ENCODE measurements around the gene SLC35D2.
"Not testable (repeated sequence)": the region's sequence is repeated elsewhere in the genome, so short reads cannot be mapped to it uniquely, and the experiment has no call there.

SLC35D2 gene

DNA sequence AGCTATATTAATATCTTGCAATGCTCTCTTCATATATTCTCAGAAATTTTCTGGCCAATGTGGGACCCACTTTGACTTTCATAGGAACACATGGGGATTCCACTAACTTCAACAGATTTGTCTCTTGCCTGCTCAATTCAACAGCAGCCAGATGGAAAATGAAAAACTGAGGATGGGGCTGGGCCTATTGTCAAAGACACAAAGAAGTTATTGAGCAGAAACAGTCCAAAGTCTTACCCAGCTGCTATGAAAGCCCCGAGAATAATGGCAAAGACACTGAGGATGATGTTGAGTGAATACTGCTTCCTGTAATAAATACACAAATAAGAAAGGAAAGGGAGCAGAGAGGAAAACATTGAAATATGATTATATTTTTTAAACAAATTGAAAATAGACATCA, 32.6 kb downstream of the SLC35D2 start:
- FAIRE-seq, result no peak

DNA sequence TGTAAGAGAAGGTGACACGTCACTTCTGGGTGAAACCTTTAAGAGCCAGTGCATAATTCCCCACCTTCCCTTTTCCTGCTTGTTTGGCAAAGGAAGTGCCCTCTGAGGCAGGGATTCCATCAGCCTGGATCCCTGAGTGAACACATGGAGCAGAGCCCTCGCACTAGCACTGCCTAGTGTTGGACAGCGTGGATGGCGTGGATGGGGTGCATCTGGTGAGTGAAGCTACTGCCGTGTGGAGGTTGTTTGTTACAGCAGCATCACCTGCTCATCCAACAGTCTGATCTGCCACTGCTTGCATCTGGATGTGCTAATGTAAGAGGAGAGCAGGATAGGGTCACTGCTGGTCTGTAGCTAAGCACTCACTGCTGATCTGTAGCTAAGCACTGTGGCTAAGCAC, 35.2 kb downstream of the SLC35D2 start:
- no peak for FAIRE-seq

DNA sequence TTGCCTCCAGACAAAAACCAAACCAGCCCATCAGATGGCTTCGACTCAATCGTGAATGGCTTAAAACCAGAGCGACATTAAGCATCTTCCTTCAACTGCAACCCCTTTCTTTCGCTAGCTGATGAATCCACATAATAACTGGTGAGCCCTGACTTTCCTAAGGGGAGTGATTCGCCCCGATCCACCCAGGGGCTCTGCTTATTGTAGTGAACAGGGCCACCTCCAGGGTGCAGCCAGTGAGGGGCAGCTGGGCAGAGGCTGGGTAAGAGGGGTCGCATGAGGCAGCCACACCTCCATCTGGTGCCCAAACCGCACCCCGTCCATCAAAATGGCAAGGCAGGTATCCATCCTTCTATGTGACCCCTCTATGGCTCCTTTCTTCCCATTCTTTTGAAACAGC, 38.0 kb downstream of the SLC35D2 start:
- no peak for FAIRE-seq

GRCh38 chr9:96344458-96345180, 38.9 kb downstream of the SLC35D2 start:
- FAIRE-seq, result no peak

- no peak for FAIRE-seq
These were observed 39.8 kb downstream of the SLC35D2 start for GRCh38 chr9:96343515-96344360.

DNA sequence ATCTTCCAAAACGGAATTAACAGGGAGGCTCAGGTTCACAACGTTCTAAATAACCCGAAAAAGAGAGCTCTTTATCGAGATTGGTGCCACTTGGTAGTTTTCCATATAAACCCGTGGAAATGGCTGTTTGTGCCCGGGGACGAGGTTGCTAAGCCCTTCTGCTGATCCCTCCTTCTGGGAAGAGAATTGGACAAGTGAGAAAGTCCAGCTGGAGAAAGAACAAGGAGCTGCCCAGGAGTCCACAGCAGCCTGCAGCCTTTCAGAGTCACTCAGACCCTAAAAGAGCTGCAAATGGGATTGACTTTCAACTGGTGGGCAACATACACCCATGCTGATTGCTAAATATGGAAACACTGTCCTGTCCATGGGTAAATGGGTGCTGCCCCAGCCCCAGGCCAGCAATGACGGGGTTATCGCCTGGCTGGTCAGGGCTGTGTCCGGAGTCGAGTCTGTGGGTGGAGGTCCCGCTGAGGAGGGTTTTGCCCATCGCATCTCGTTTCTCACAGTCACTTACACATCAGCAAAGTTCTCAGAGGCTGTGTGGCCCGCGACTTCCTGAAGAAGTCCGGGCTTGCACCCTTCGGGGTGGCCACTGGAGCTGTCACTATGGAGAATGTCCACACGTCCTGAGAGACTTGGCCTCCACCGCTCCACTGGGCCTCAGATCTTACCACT, 40.8 kb downstream of the SLC35D2 start:
- no peak for FAIRE-seq

DNA sequence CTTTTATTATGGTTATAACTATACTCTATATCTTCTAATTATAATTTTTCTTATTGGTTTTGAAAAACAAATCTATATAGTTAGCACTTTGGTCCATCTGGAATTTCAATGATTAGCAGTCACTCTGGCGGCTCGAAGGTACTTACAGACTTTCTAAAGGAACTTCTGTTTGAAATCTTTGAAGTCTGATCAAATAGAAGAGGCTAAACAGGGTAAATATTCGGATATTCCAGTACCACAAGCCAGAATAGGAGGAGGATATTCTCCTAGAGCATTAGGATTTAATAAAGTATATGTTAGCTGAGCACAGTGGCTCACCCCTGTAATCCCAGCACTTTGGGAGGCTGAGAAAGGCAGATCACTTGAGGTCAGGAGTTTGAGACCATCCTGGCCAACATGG, 42.8 kb downstream of the SLC35D2 start:
- FAIRE-seq, result no peak

DNA sequence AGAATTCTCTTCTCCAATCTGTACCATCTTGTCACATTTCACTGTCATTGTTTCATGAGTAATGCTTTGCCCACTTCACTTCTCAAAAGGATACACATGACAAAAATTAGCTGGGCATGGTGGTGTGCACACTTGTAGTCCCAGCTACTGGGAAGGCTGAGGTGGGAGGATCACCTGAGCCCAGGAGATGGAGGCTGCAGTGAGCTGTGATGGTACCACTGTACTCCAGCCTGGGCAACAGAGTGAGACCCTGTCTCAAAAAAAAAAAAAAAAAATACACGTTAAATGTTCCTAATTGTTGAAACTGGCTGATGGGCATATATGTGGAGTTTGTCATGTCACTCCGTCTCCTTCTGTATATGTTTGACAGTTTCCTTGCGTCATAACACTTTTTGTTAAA, 45.2 kb downstream of the SLC35D2 start:
- FAIRE-seq, result no peak

DNA sequence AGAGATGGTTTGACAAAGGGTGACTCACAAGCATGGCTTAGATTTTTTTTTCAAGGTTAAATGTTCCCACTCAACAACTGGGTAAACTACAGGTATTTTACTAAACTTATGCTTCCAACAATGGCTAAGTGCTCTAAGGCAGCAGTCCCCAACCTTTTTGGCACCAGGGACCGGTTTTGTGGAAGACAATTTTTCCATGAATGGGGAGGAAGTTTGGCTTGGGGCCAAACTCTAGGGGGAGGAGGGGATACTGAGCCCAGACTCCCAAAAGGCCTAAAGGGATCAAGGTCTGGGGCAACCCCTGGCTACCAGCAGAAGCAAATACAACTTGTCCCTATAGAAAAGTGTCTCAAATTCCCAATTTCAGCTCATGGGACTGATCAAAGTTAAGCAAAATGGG, 49.6 kb downstream of the SLC35D2 start:
- FAIRE-seq, result no peak

GRCh38 chr9:96331236-96331947, 52.1 kb downstream of the SLC35D2 start:
- FAIRE-seq, result no peak

GRCh38 chr9:96327694-96328352, 55.7 kb downstream of the SLC35D2 start:
- FAIRE-seq, result no peak

GRCh38 chr9:96323169-96323568, 60.3 kb downstream of the SLC35D2 start:
- no peak for FAIRE-seq

GRCh38 chr9:96322736-96323135, 60.8 kb downstream of the SLC35D2 start:
- not testable (repeated sequence) for FAIRE-seq

DNA sequence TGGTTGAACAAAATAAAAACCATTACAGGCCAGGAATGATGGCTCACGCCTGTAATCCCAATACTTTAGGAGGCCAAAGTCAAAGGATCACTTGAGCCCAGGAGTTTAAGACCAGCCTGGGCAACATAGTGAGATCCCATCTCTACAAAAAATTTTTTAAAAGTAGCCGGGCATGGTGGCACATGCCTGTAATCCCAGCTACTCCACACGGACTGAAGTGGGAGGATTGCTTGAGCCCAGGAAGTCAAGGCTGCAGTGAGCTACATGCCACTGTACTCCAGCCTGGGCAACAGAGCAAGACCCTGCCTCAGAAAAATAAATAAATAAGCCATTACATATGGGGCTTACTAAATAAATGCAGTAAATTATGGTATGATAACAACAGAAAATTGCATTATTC, 61.3 kb downstream of the SLC35D2 start:
- FAIRE-seq, result not testable (repeated sequence)

DNA sequence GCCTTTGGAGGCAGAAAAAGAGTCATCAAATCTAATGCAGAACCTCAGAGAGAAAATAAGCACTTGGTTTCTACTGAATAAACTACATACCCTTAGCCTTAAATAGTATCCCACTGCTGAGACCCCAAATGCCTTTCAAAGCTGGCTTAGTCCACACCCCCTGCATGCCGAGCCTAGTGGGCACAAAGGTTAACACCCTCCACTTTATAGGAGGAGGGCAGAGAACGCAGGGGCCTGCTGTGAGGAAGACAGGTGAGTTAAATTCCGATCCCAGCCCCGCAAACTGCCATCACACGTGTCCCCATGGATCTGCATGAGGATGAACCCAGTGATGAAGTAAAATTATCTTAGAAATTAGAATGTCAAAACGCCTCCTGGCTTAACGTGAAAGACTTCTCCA, 62.0 kb downstream of the SLC35D2 start:
- no peak for FAIRE-seq

DNA sequence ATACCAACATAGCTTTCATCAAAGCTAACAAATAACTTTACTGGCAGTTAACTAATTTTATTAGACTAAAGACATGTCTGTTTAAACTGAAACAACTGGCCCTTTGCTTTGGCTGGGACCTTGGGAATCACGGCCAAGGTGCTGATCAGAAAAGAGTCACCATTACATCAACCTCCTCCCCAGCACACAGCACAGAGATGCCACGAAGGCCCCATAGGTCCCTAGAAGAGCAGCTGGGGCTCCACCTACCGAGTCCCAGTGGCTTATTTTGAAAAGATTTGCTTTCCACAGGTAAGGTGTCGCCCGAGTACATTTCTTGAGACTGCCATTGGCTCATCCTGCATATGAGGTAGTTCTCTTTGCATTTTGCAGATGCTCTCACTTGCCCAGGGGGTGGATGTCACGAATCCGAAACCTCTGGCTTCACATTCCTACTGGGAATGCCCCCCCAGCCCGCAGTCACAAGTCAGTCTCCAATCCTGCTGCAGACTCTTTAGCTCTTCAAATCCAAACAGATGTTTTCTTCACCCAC, 62.7 kb downstream of the SLC35D2 start:
- FAIRE-seq, result no peak

- FAIRE-seq, result no peak
These were observed 64.5 kb downstream of the SLC35D2 start for GRCh38 chr9:96318921-96319565.

DNA sequence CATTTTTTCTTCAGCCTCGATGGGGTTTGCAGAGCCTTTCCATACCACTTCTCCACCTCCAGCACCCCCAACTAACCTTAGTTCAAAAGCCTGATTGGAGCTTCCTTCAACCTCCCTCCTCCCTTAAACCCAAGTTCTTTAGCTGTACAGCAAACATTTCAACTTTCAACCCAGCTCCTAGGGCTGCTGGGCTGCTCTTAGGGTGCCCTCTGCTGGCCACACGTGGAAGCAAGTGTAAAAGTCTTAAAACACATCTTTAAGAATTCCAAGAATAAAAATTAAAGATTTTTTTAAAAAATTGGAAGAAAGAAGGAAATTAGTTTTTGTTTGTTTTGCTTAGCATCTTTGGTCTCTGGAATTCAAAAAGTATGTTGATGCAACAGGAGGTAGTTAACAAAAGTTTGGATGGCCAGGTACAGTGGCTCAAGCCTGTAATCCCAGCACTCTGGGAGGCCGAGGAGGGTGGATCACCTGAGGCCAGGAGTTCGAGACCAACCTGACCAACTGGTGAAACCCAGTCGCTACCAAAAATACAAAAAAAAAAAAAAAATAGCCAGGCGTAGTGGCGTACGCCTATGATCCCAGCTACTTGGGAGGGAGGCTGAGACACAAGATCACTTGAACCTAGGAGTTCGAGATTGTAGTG, 66.1 kb downstream of the SLC35D2 start:
- no peak for FAIRE-seq

- no peak for FAIRE-seq
These were observed 73.7 kb downstream of the SLC35D2 start for GRCh38 chr9:96309850-96310249.

- FAIRE-seq, result not testable (repeated sequence)
These were observed 76.6 kb downstream of the SLC35D2 start for GRCh38 chr9:96306958-96307357.

DNA sequence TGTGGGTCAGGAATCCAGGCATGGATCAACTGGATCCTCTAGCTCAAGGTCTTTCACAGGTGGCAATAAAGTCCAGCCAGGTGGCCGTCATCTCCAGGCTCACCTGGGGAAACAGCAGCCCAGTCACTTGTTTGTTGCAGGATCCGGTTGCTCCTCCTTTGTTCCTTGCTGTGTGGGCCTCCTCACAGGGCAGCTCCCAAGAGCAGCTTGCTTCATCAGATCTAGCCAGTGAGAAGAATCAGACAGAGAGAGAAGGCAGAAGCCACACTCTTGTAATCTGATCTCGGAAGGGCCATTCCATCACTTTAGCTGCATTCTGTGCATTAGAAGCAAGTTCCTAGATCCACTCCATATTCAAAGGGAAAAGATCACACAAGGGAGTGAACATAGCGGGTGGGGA, 78.3 kb downstream of the SLC35D2 start:
- no peak for FAIRE-seq

Measured in colon (tissue), 2 donors.